Parathyroid adenoma (tissue), 2 donors: Measurements from ENCODE around the gene MAPK8IP3.

Experiments used
- H2AFZ ChIP-seq: fragments of 300-600 bp; sonication (generic); one replicate; pipeline ENCODE4 v1.7.0; 2017; ENCODE audit warnings: antibody characterized with exemption, mild to moderate bottlenecking
- H3K27ac ChIP-seq: fragments of 300-600 bp; sonication (generic); one replicate; pipeline ENCODE4 v1.7.0; 2017
- H3K27me3 ChIP-seq: fragments of 300-600 bp; sonication (generic); one replicate; pipeline ENCODE4 v1.7.0; 2017; ENCODE audit warnings: low read length; ENCODE audit not compliant: control insufficient read depth, insufficient read depth
- H3K36me3 ChIP-seq: fragments of 300-600 bp; sonication (generic); one replicate; pipeline ENCODE4 v1.7.0; 2017; ENCODE audit warnings: low read length; ENCODE audit not compliant: control insufficient read depth, insufficient read depth
- H3K4me1 ChIP-seq: fragments of 300-600 bp; sonication (generic); one replicate; pipeline ENCODE4 v1.7.0; 2017; ENCODE audit warnings: control low read depth
- H3K4me2 ChIP-seq: fragments of 300-600 bp; sonication (generic); one replicate; pipeline ENCODE4 v1.7.0; 2017; ENCODE audit warnings: low read length
- H3K4me3 ChIP-seq: fragments of 300-600 bp; sonication (generic); one replicate; pipeline ENCODE4 v1.7.0; 2017; ENCODE audit warnings: low read depth, low read length
- H3K79me2 ChIP-seq: fragments of 300-600 bp; sonication (generic); one replicate; pipeline ENCODE4 v1.7.0; 2017; ENCODE audit warnings: control low read depth
- H3K9ac ChIP-seq: fragments of 300-600 bp; sonication (generic); one replicate; pipeline ENCODE4 v1.7.0; 2017; ENCODE audit warnings: mild to moderate bottlenecking
- H3K9me3 ChIP-seq: fragments of 300-600 bp; sonication (generic); one replicate; pipeline ENCODE4 v1.7.0; 2017; ENCODE audit warnings: low read length; ENCODE audit not compliant: control insufficient read depth
- TF ChIP-seq, protein P1 (sequence below): fragments of 300-600 bp; sonication (generic); IDR thresholded peaks from one replicate; pipeline ENCODE4 v1.7.0; 2017; ENCODE audit warnings: antibody characterized with exemption, mild to moderate bottlenecking
- donor health status: primary hyperparathyroidism.

The MAPK8IP3 gene

DNA sequence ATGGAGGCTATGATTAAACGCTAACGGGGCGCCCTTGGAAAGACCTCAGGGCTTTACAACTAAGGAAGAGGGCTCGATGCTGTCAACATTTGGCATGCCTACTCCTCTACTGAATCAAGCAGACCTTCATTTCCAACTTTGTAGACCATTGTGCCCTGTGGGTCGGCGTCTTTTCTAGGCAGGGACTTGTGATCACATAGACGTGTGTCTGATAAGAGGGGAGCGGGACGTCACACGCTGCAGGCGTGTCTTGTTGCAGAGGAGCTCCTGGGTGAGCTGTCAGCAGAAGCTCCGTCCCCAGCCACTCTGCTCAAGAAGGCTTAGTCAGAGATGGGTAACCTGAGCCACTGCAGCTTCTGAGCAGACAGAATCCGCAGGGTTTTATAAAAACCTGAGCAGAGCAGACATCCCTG is 2.8 kb downstream of the MAPK8IP3 start:
- Histone ChIP-seq H3K4me3 (peak overlapping the region; percentile 15), H3K27ac (peak overlapping the region; percentile 73), H3K36me3 (no peaks in the 10 kb centered on the region), H3K4me2 (peak overlapping the region; percentile 48), H3K4me1 (peaks cover 25% of the 10 kb centered on the region), H3K9ac (no peak overlapping the region), H3K27me3 (no peaks in the 10 kb centered on the region), H2AFZ (peak overlapping the region; percentile 13), H3K9me3 (no peaks in the 10 kb centered on the region), H3K79me2 (peaks cover 47% of the 10 kb centered on the region)
- TF ChIP-seq, protein P1, sequence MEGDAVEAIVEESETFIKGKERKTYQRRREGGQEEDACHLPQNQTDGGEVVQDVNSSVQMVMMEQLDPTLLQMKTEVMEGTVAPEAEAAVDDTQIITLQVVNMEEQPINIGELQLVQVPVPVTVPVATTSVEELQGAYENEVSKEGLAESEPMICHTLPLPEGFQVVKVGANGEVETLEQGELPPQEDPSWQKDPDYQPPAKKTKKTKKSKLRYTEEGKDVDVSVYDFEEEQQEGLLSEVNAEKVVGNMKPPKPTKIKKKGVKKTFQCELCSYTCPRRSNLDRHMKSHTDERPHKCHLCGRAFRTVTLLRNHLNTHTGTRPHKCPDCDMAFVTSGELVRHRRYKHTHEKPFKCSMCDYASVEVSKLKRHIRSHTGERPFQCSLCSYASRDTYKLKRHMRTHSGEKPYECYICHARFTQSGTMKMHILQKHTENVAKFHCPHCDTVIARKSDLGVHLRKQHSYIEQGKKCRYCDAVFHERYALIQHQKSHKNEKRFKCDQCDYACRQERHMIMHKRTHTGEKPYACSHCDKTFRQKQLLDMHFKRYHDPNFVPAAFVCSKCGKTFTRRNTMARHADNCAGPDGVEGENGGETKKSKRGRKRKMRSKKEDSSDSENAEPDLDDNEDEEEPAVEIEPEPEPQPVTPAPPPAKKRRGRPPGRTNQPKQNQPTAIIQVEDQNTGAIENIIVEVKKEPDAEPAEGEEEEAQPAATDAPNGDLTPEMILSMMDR, result no peak

DNA sequence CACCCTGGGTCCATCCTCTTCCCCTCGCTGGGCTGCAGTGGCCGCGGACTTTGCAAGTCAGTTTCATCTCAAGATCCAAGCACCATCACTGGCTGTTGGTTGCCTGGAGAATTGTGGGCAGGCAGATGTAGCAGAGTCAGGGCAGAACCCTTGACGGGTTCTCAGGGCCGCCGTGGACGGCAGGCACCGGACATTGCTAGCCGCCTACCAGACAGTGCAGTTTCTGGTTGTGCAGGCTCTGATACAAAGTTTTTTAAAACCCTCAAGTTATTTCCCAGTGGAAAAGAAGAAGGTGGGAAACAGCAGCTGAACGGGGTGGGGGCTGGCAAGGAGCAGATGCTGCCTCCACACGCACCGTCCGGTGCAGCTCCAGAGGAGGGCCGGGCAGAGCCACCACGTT is 3.4 kb downstream of the MAPK8IP3 start:
- H3K4me1 ChIP-seq, result peaks cover 31% of the 10 kb centered on the region
- H3K9ac ChIP-seq, result no peak overlapping the region

DNA sequence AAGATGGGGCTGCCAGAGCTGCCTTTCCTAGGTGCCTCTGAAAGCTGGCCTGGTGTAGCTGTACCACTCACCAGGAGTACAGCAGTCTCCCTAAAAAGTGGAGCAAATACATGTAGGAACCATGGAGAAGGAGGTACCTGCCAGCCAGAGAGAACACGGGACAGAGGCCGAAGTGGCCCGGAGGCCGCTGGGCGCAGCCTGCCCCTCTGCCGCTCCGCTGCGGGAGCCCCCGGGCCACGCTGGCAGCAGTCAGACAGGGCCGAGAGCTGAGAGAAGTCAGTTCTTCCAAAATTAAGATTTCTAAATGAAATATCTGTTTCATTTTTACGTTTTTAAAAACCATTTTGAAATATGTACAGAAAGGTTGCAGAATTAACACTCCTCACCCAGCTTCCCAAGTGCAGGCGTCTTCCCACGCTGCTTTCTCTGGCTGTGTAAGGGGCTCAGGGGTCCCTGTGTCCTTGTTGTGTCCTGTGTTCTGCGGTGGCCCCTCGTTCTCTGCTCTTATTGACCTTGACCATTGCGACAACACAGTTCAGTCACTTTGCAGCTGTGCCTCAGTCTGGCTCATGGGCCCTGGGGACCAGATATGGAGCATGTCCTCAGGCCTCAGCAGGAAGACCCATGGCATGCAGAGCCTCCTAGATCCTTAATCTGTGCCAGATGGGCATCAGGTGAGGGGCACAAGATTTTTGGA is 5.0 kb downstream of the MAPK8IP3 start:
- Histone ChIP-seq H3K79me2 (peaks cover 67% of the 10 kb centered on the region), H3K4me1 (peaks cover 35% of the 10 kb centered on the region), H3K4me3 (no peak overlapping the region), H3K27me3 (no peaks in the 10 kb centered on the region), H3K27ac (no peak overlapping the region), H3K9ac (no peak overlapping the region), H3K36me3 (no peaks in the 10 kb centered on the region), H2AFZ (no peak overlapping the region), H3K9me3 (no peaks in the 10 kb centered on the region), H3K4me2 (no peak overlapping the region)
- TF ChIP-seq, protein P1, result no peak

More for the DNA sequence above, 3.4 kb downstream of the MAPK8IP3 start:
- Histone ChIP-seq H2AFZ (no peak overlapping the region), H3K9me3 (no peaks in the 10 kb centered on the region), H3K79me2 (peaks cover 53% of the 10 kb centered on the region), H3K27ac (peak overlapping the region; percentile 73), H3K36me3 (no peaks in the 10 kb centered on the region), H3K4me3 (no peak overlapping the region), H3K27me3 (no peaks in the 10 kb centered on the region), H3K4me2 (peak overlapping the region; percentile 1)
- TF ChIP-seq, protein P1, result no peak

DNA sequence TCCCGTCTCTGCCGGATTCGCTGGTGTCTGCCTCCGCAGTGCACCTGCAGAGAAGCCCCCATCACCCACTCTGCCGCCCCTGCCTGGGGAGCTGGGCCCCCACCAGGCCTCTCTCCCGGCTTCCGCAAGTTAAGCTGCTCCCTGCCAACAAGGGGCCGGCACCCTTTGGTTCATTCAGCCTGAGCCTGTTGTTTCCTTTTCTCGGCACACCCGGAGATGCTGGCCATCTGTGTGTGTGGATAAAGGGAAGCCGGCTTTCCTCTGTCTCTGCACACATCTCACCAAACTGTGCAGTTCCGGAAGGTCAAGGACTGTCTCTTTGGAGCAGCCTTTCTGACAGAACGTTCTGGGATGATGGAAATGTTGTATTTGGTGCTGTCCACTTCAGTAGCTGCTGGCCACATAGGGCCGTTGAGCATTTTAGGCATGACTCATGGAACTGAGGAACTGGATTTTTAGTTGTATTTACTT is 6.8 kb downstream of the MAPK8IP3 start:
- Histone ChIP-seq H3K4me3 (no peak overlapping the region), H3K9ac (no peak overlapping the region), H3K79me2 (peaks cover 77% of the 10 kb centered on the region), H3K36me3 (no peaks in the 10 kb centered on the region), H3K9me3 (no peaks in the 10 kb centered on the region), H3K27me3 (no peaks in the 10 kb centered on the region), H3K4me2 (no peak overlapping the region), H3K27ac (no peak overlapping the region), H2AFZ (no peak overlapping the region), H3K4me1 (peaks cover 31% of the 10 kb centered on the region)
- TF ChIP-seq, protein P1, result no peak

DNA sequence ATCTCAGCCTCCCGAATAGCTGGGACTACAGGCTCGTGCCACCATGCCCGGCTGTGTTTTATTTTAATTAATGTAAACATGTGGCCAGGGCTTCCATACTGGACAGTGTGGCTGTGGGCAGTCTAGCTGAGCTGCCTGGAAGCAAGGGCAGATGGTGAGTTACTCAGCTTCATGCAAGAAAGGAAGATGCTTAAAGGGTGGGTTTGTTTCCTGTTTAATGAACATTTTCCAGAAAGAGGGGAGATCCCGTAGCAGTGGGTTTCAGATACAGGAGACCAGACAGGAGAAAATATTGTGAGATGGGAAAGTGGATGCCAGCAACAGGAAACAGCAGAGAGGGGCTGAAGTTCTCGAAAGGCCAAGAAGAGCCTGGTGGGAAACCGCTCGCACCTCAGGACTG is 7.3 kb downstream of the MAPK8IP3 start:
- Histone ChIP-seq H3K27ac (peak overlapping the region; percentile 52), H3K79me2 (peaks cover 78% of the 10 kb centered on the region), H3K27me3 (no peaks in the 10 kb centered on the region), H3K4me3 (no peak overlapping the region), H3K4me1 (peaks cover 26% of the 10 kb centered on the region), H3K9me3 (no peaks in the 10 kb centered on the region), H3K9ac (no peak overlapping the region), H2AFZ (no peak overlapping the region), H3K36me3 (no peaks in the 10 kb centered on the region), H3K4me2 (no peak overlapping the region)
- TF ChIP-seq, protein P1, result no peak
